SK-N-SH treated with all-trans-retinoic acid at 6 μM for 48 hours (cell line): ENCODE results near the gene MUC5AC.

ENCODE experiments used
- ATAC-seq: fragments of 200-7000 bp; cut with Tn5 transposase; 3 replicates; pipeline ENCODE4 v1.9.1; 2020; ENCODE audit warnings: mild to moderate bottlenecking, moderate library complexity
- ARNTL ChIP-seq: fragments of 450-650 bp; formaldehyde crosslinking; IDR thresholded peaks from 2 replicates; pipeline ENCODE4 v1.5.0; 2020; ENCODE audit warnings: low read depth, mild to moderate bottlenecking, moderate library complexity, borderline replicate concordance
- BACH2 ChIP-seq: fragments of 250-450 bp; sonication (Bioruptor Pico); IDR thresholded peaks from 2 replicates; pipeline ENCODE4 v1.9.0; 2021; ENCODE audit warnings: mild to moderate bottlenecking, borderline replicate concordance
- CREB5 ChIP-seq: fragments of 250-450 bp; sonication (Bioruptor Pico); IDR thresholded peaks from 2 replicates; pipeline ENCODE4 v1.5.1; 2020; ENCODE audit warnings: low read depth, mild to moderate bottlenecking, moderate library complexity
- CSDC2 ChIP-seq: fragments of 250-450 bp; sonication (Bioruptor Pico); IDR thresholded peaks from 2 replicates; pipeline ENCODE4 v1.5.0; 2020; ENCODE audit warnings: mild to moderate bottlenecking, moderate library complexity
- CSRNP3 ChIP-seq: fragments of 250-450 bp; sonication (Bioruptor Pico); IDR thresholded peaks from 2 replicates; pipeline ENCODE4 v1.5.1; 2021; ENCODE audit warnings: mild to moderate bottlenecking, moderate library complexity
- ESRRG ChIP-seq: fragments of 250-450 bp; sonication (Bioruptor Pico); IDR thresholded peaks from 2 replicates; pipeline ENCODE4 v1.6.1; 2021; ENCODE audit warnings: mild to moderate bottlenecking
- GLIS3 ChIP-seq: fragments of 250-450 bp; sonication (Bioruptor Pico); IDR thresholded peaks from 2 replicates; pipeline ENCODE4 v1.5.0; 2020; ENCODE audit warnings: mild to moderate bottlenecking, moderate library complexity
- ISL1 ChIP-seq: fragments of 250-450 bp; sonication (Bioruptor Pico); IDR thresholded peaks from 2 replicates; pipeline ENCODE4 v2.1.2; 2022; ENCODE audit warnings: mild to moderate bottlenecking, moderate library complexity
- OSR1 ChIP-seq: fragments of 250-450 bp; sonication (Bioruptor Pico); IDR thresholded peaks from 2 replicates; pipeline ENCODE4 v1.8.0; 2022; ENCODE audit warnings: moderate library complexity, mild to moderate bottlenecking, inconsistent platforms
- PPARA ChIP-seq: fragments of 250-450 bp; sonication (Bioruptor Pico); IDR thresholded peaks from 2 replicates; pipeline ENCODE4 v1.5.0; 2020; ENCODE audit warnings: mild to moderate bottlenecking, borderline replicate concordance
- RARB ChIP-seq: fragments of 250-450 bp; sonication (Bioruptor Pico); IDR thresholded peaks from 2 replicates; pipeline ENCODE4 v1.8.0; 2021; ENCODE audit warnings: mild to moderate bottlenecking, moderate library complexity
- SNAI2 ChIP-seq: fragments of 250-450 bp; sonication (Bioruptor Pico); IDR thresholded peaks from 2 replicates; pipeline ENCODE4 v1.5.0; 2020; ENCODE audit warnings: mild to moderate bottlenecking, moderate library complexity
- TCF4 ChIP-seq: fragments of 250-450 bp; sonication (Bioruptor Pico); IDR thresholded peaks from 2 replicates; pipeline ENCODE4 v1.8.0; 2021; ENCODE audit warnings: mild to moderate bottlenecking, moderate library complexity, borderline replicate concordance
- TOX ChIP-seq: fragments of 250-450 bp; sonication (Bioruptor Pico); IDR thresholded peaks from 2 replicates; pipeline ENCODE4 v1.8.0; 2021; ENCODE audit warnings: mild to moderate bottlenecking, moderate library complexity, borderline replicate concordance
- ZC3H10 ChIP-seq: fragments of 250-450 bp; sonication (Bioruptor Pico); IDR thresholded peaks from 2 replicates; pipeline ENCODE4 v1.5.1; 2021; ENCODE audit warnings: mild to moderate bottlenecking, moderate library complexity
- ZFP3 ChIP-seq: fragments of 250-450 bp; sonication (Bioruptor Pico); IDR thresholded peaks from 2 replicates; pipeline ENCODE4 v1.5.0; 2020; ENCODE audit warnings: mild to moderate bottlenecking, moderate library complexity
- ZFP30 ChIP-seq: fragments of 450-650 bp; formaldehyde crosslinking; IDR thresholded peaks from 2 replicates; pipeline ENCODE4 v1.5.0; 2022; ENCODE audit warnings: mild to moderate bottlenecking, moderate library complexity
- ZNF70 ChIP-seq: fragments of 450-650 bp; formaldehyde crosslinking; IDR thresholded peaks from 2 replicates; pipeline ENCODE4 v1.5.0; 2020; ENCODE audit warnings: mild to moderate bottlenecking, moderate library complexity
- ZNF8 ChIP-seq: fragments of 450-650 bp; formaldehyde crosslinking; IDR thresholded peaks from 2 replicates; pipeline ENCODE4 v1.5.0; 2020; ENCODE audit warnings: mild to moderate bottlenecking, moderate library complexity
- TF ChIP-seq, protein P1 (sequence below): fragments of 250-450 bp; sonication (Bioruptor Pico); IDR thresholded peaks from 2 replicates; pipeline ENCODE4 v1.8.0; 2020; ENCODE audit warnings: mild to moderate bottlenecking, moderate library complexity, borderline replicate concordance
- TF ChIP-seq, protein P2 (sequence below): fragments of 250-450 bp; sonication (Bioruptor Pico); IDR thresholded peaks from 2 replicates; pipeline ENCODE4 v1.5.0; 2020; ENCODE audit warnings: mild to moderate bottlenecking, moderate library complexity

MUC5AC gene

GRCh38 chr11:1230456-1231395 is 73.0 kb downstream of the MUC5AC start:
- no peak for TF ChIP-seq ISL1 (CRISPR knock-in tag)
- TF ChIP-seq ZFP3 (CRISPR knock-in tag), result no peak
- no peak for TF ChIP-seq SNAI2
- TF ChIP-seq ARNTL, result no peak
- TF ChIP-seq CSDC2, result no peak
- TF ChIP-seq GLIS3 (CRISPR knock-in tag), result no peak
- TF ChIP-seq ZFP30 (CRISPR knock-in tag), result no peak
- TF ChIP-seq, protein P1, sequence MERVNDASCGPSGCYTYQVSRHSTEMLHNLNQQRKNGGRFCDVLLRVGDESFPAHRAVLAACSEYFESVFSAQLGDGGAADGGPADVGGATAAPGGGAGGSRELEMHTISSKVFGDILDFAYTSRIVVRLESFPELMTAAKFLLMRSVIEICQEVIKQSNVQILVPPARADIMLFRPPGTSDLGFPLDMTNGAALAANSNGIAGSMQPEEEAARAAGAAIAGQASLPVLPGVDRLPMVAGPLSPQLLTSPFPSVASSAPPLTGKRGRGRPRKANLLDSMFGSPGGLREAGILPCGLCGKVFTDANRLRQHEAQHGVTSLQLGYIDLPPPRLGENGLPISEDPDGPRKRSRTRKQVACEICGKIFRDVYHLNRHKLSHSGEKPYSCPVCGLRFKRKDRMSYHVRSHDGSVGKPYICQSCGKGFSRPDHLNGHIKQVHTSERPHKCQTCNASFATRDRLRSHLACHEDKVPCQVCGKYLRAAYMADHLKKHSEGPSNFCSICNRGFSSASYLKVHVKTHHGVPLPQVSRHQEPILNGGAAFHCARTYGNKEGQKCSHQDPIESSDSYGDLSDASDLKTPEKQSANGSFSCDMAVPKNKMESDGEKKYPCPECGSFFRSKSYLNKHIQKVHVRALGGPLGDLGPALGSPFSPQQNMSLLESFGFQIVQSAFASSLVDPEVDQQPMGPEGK (CRISPR knock-in tag), result no peak
- TF ChIP-seq ZNF8 (CRISPR knock-in tag), result no peak
- TF ChIP-seq OSR1 (CRISPR knock-in tag), result no peak
- TF ChIP-seq PPARA (CRISPR knock-in tag), result no peak
- no peak for TF ChIP-seq RARB (CRISPR knock-in tag)
- peak; percentile 41 for ATAC-seq

DNA sequence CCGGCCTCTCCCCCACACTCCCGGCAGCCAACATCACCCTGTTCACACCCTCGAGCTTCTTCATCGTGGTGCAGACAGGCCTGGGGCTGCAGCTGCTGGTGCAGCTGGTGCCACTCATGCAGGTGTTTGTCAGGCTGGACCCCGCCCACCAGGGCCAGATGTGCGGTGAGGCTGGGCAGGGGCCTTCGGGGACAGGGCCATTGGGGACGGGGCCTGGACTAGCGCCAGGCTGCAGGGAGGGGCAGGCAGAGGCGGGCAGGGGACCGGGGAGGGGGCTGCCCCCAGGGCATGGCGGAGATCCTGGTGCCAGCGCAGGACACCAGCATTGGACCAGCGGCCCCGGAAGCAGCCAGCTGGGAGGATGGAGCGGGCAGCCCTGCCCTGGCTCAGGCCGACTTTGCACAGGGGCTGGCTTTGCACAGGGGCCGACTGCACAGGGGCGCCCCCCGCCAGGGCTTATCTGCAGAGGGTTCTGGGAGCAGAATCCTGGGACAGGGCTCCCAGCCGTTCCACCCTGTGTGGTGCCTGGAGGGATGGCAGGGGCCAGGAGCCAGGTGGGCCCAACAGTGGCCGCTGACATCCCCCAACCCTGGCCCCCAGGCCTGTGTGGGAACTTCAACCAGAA is 73.8 kb downstream of the MUC5AC start:
- no peak; the same call in 2 of the 3 replicates for ATAC-seq
- TF ChIP-seq ZFP3 (CRISPR knock-in tag), result no peak
- TF ChIP-seq CREB5 (CRISPR knock-in tag), result no peak
- no peak for TF ChIP-seq ZNF70 (CRISPR knock-in tag)
- no peak for TF ChIP-seq ARNTL
- no peak for TF ChIP-seq OSR1 (CRISPR knock-in tag)
- no peak for TF ChIP-seq BACH2 (CRISPR knock-in tag)
- TF ChIP-seq, protein P2, sequence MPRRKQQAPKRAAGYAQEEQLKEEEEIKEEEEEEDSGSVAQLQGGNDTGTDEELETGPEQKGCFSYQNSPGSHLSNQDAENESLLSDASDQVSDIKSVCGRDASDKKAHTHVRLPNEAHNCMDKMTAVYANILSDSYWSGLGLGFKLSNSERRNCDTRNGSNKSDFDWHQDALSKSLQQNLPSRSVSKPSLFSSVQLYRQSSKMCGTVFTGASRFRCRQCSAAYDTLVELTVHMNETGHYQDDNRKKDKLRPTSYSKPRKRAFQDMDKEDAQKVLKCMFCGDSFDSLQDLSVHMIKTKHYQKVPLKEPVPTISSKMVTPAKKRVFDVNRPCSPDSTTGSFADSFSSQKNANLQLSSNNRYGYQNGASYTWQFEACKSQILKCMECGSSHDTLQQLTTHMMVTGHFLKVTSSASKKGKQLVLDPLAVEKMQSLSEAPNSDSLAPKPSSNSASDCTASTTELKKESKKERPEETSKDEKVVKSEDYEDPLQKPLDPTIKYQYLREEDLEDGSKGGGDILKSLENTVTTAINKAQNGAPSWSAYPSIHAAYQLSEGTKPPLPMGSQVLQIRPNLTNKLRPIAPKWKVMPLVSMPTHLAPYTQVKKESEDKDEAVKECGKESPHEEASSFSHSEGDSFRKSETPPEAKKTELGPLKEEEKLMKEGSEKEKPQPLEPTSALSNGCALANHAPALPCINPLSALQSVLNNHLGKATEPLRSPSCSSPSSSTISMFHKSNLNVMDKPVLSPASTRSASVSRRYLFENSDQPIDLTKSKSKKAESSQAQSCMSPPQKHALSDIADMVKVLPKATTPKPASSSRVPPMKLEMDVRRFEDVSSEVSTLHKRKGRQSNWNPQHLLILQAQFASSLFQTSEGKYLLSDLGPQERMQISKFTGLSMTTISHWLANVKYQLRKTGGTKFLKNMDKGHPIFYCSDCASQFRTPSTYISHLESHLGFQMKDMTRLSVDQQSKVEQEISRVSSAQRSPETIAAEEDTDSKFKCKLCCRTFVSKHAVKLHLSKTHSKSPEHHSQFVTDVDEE (CRISPR knock-in tag), result no peak
- no peak for TF ChIP-seq CSDC2
- TF ChIP-seq PPARA (CRISPR knock-in tag), result no peak
- no peak for TF ChIP-seq GLIS3 (CRISPR knock-in tag)
- no peak for TF ChIP-seq SNAI2
- TF ChIP-seq ZFP30 (CRISPR knock-in tag), result no peak
- no peak for TF ChIP-seq ZC3H10 (CRISPR knock-in tag)
- TF ChIP-seq CSRNP3 (CRISPR knock-in tag), result no peak
- no peak for TF ChIP-seq TOX
- no peak for TF ChIP-seq RARB (CRISPR knock-in tag)
- no peak for TF ChIP-seq ISL1 (CRISPR knock-in tag)
- TF ChIP-seq TCF4 (CRISPR knock-in tag), result no peak
- no peak for TF ChIP-seq ESRRG
